ENCODE results near the gene FCRL1. TPM values are rescaled to one million over a fixed set of nuclear protein-coding genes. Genes with fewer than 3 reads are reported as not detected.

FCRL1 gene
- total and polyA plus RNA-seq, 9 donors: 0.05 to 0.37 (median 0.14) TPM; not detected in 3

DNA sequence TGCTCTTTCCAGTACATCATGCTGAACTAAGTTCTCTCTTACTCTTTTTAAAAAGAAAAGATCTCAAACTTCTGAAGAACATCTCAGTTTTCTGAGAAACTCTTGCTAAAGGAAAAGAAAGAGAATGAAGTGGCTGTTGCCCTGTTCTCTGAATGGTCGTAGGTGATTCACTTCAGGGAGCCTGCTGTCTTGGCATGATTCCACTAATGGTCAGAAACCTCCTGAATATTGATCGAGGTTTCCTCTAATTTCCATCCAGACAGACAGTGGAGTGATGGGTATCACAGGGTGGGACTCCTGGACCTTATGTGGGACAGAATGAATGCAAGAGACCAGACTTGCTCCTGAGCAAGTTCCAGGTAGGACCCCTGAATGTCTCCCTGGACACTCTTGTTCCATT is 45.5 kb downstream of the FCRL1 start:
- Histone ChIP-seq H3K9me3 (replicated peaks; ENCODE audit: control insufficient read depth, low read depth, low read length) (no peaks in the 10 kb centered on the region), H3K27me3 (ENCODE audit: control insufficient read depth, insufficient read depth, low read length) (no peaks in the 10 kb centered on the region), H3K36me3 (ENCODE audit: control insufficient read depth, insufficient read depth, low read length) (no peaks in the 10 kb centered on the region), H3K4me1 (ENCODE audit: control insufficient read depth, insufficient read depth, low read length) (no peaks in the 10 kb centered on the region), H3K4me3 (ENCODE audit: low read length) (no peak overlapping the region), H3K27ac (ENCODE audit: low read length) (no peak overlapping the region)
- WGBS (ENCODE audit: insufficient coverage): no CpG with 5 or more reads among the region's 2 CpGs
- DNase-seq: no peak

- no peaks in the 10 kb centered on the region for H3K27me3 ChIP-seq (ENCODE audit: control insufficient read depth, insufficient read depth, low read length)
- no peaks in the 10 kb centered on the region for H3K36me3 ChIP-seq (ENCODE audit: control insufficient read depth, insufficient read depth, low read length)
- DNase-seq: no peak
- H3K27ac ChIP-seq (ENCODE audit: low read length): no peak overlapping the region
- no CpG with 5 or more reads among the region's 1 CpG for WGBS (ENCODE audit: insufficient coverage)
- H3K4me1 ChIP-seq (ENCODE audit: control insufficient read depth, insufficient read depth, low read length): no peaks in the 10 kb centered on the region
- no peak overlapping the region for H3K4me3 ChIP-seq (ENCODE audit: low read length)
- no peaks in the 10 kb centered on the region for H3K9me3 ChIP-seq (replicated peaks; ENCODE audit: control insufficient read depth, low read depth, low read length)
Observed at GRCh38 chr1:157773493-157774350, 46.2 kb downstream of the FCRL1 start.

- no peaks in the 10 kb centered on the region for H3K9me3 ChIP-seq (replicated peaks; ENCODE audit: control insufficient read depth, low read depth, low read length)
- no peak overlapping the region for H3K27ac ChIP-seq (ENCODE audit: low read length)
- H3K4me3 ChIP-seq (ENCODE audit: low read length): no peak overlapping the region
- no peak for DNase-seq
- H3K36me3 ChIP-seq (ENCODE audit: control insufficient read depth, insufficient read depth, low read length): no peaks in the 10 kb centered on the region
- H3K27me3 ChIP-seq (ENCODE audit: control insufficient read depth, insufficient read depth, low read length): no peaks in the 10 kb centered on the region
- no CpG with 5 or more reads among the region's 8 CpGs for WGBS (ENCODE audit: insufficient coverage)
- H3K4me1 ChIP-seq (ENCODE audit: control insufficient read depth, insufficient read depth, low read length): no peaks in the 10 kb centered on the region
Observed at GRCh38 chr1:157771661-157772425, 48.1 kb downstream of the FCRL1 start.

GRCh38 chr1:157770442-157771043 is 49.4 kb downstream of the FCRL1 start:
- H3K4me1 ChIP-seq (ENCODE audit: control insufficient read depth, insufficient read depth, low read length): no peaks in the 10 kb centered on the region
- H3K36me3 ChIP-seq (ENCODE audit: control insufficient read depth, insufficient read depth, low read length): no peaks in the 10 kb centered on the region
- no peak for DNase-seq
- no peak overlapping the region for H3K4me3 ChIP-seq (ENCODE audit: low read length)
- 58% methylated on average over 9 of the region's 9 CpGs for whole genome bisulfite sequencing (ENCODE audit: insufficient coverage)
- no peaks in the 10 kb centered on the region for H3K9me3 ChIP-seq (replicated peaks; ENCODE audit: control insufficient read depth, low read depth, low read length)
- no peak overlapping the region for H3K27ac ChIP-seq (ENCODE audit: low read length)
- H3K27me3 ChIP-seq (ENCODE audit: control insufficient read depth, insufficient read depth, low read length): no peaks in the 10 kb centered on the region

DNA sequence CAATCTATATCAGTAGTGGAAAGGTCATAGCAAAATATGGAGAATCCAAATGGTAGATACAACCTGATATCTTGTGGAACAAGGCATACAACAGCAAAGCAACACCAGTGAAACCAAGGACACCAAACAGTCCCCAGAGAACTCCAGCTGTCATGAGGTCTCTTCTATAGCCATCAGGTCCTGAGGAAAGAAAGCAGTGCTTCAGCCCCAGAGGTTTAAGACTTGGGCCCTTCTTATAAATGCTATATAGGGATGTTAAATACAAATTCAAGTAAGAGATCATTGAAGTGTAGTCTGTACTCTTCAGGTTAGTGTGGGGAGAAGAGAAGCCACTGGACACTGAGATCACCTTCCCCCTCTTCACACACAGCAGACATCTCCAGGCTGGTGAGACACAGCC is 53.1 kb downstream of the FCRL1 start:
- no peaks in the 10 kb centered on the region for H3K36me3 ChIP-seq (ENCODE audit: control insufficient read depth, insufficient read depth, low read length)
- no peaks in the 10 kb centered on the region for H3K27me3 ChIP-seq (ENCODE audit: control insufficient read depth, insufficient read depth, low read length)
- H3K27ac ChIP-seq (ENCODE audit: low read length): no peak overlapping the region
- H3K9me3 ChIP-seq (replicated peaks; ENCODE audit: control insufficient read depth, low read depth, low read length): no peaks in the 10 kb centered on the region
- no peak for DNase-seq
- no peaks in the 10 kb centered on the region for H3K4me1 ChIP-seq (ENCODE audit: control insufficient read depth, insufficient read depth, low read length)
- H3K4me3 ChIP-seq (ENCODE audit: low read length): no peak overlapping the region

DNA sequence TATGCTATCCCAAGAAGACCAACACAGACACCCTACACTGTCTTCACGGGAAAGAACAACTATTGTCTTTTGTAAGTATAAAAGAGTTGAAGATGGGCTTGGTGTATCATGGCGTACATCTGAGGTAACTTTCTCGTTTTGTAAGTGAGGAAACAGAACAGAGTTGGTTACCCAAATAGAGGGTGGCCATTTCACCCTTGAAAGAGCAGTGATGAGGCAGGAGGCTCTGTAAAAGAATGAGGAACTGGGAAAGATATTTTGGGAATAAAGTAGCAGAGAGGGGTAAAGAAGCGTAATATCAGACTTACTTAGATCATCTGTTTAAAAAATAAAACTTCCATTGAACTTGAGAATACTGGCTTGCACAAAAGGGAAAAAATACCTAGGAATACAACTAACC is 61.9 kb downstream of the FCRL1 start:
- H3K27me3 ChIP-seq (ENCODE audit: control insufficient read depth, insufficient read depth, low read length): no peaks in the 10 kb centered on the region
- 94% methylated on average over 2 of the region's 4 CpGs for WGBS (ENCODE audit: insufficient coverage)
- DNase-seq: no peak
- no peaks in the 10 kb centered on the region for H3K9me3 ChIP-seq (replicated peaks; ENCODE audit: control insufficient read depth, low read depth, low read length)
- no peaks in the 10 kb centered on the region for H3K4me1 ChIP-seq (ENCODE audit: control insufficient read depth, insufficient read depth, low read length)
- H3K27ac ChIP-seq (ENCODE audit: low read length): no peak overlapping the region
- no peak overlapping the region for H3K4me3 ChIP-seq (ENCODE audit: low read length)
- H3K36me3 ChIP-seq (ENCODE audit: control insufficient read depth, insufficient read depth, low read length): no peaks in the 10 kb centered on the region

DNA sequence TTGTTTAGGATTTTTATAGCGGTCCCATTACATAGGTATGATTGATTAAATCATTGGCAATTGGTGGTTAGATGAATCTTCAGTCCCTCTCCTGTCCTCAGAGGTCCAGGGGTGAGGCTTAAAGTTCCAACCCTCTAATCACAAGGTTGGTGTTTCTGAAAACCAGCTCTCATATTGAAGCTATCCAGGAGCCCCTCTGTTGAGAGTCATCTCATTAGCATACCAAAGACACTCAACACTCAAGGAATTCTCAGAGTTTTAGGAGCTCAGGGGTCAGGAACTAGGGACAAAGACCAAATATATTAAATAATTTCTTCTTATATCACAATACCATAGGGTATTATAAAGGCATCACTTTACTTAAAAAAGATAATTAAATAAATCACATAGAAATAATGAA is 66.3 kb downstream of the FCRL1 start:
- WGBS (ENCODE audit: insufficient coverage): no CpG with 5 or more reads among the region's 1 CpG
- no peak overlapping the region for H3K27ac ChIP-seq (ENCODE audit: low read length)

GRCh38 chr1:157751283-157751682 is 68.6 kb downstream of the FCRL1 start:
- 59% methylated on average over 2 of the region's 3 CpGs for WGBS (ENCODE audit: insufficient coverage)
- no peak for DNase-seq
- H3K9me3 ChIP-seq (replicated peaks; ENCODE audit: control insufficient read depth, low read depth, low read length): no peaks in the 10 kb centered on the region

More for the DNA sequence above, 66.3 kb downstream of the FCRL1 start:
- Histone ChIP-seq H3K36me3 (ENCODE audit: control insufficient read depth, insufficient read depth, low read length) (no peaks in the 10 kb centered on the region), H3K9me3 (replicated peaks; ENCODE audit: control insufficient read depth, low read depth, low read length) (no peaks in the 10 kb centered on the region), H3K27me3 (ENCODE audit: control insufficient read depth, insufficient read depth, low read length) (no peaks in the 10 kb centered on the region), H3K4me3 (ENCODE audit: low read length) (no peak overlapping the region), H3K4me1 (ENCODE audit: control insufficient read depth, insufficient read depth, low read length) (no peaks in the 10 kb centered on the region)
- no peak for DNase-seq

GRCh38 chr1:157748262-157748817 is 71.6 kb downstream of the FCRL1 start:
- Histone ChIP-seq H3K9me3 (replicated peaks; ENCODE audit: control insufficient read depth, low read depth, low read length) (no peaks in the 10 kb centered on the region), H3K4me3 (ENCODE audit: low read length) (no peak overlapping the region), H3K27me3 (ENCODE audit: control insufficient read depth, insufficient read depth, low read length) (no peaks in the 10 kb centered on the region), H3K27ac (ENCODE audit: low read length) (no peak overlapping the region), H3K36me3 (ENCODE audit: control insufficient read depth, insufficient read depth, low read length) (no peaks in the 10 kb centered on the region), H3K4me1 (ENCODE audit: control insufficient read depth, insufficient read depth, low read length) (no peaks in the 10 kb centered on the region)
- DNase-seq: no peak
- no CpG with 5 or more reads among the region's 3 CpGs for WGBS (ENCODE audit: insufficient coverage)

More at GRCh38 chr1:157751283-157751682, 68.6 kb downstream of the FCRL1 start:
- Histone ChIP-seq H3K27me3 (ENCODE audit: control insufficient read depth, insufficient read depth, low read length) (no peaks in the 10 kb centered on the region), H3K4me1 (ENCODE audit: control insufficient read depth, insufficient read depth, low read length) (no peaks in the 10 kb centered on the region), H3K27ac (ENCODE audit: low read length) (no peak overlapping the region), H3K36me3 (ENCODE audit: control insufficient read depth, insufficient read depth, low read length) (no peaks in the 10 kb centered on the region), H3K4me3 (ENCODE audit: low read length) (no peak overlapping the region)
